ENCODE data around the gene MED29.

GRCh38 chr19:39403331-39404312, 12.4 kb downstream of the MED29 start:
- TF ChIP-seq CTCF (conservative IDR thresholded peaks at IDR 0.05; ENCODE audit: low read length) (no peak), EZH2phosphoT487 (IDR thresholded peaks at IDR 0.05; ENCODE audit: borderline replicate concordance, low read depth, low read length) (no peak)
